CD4-positive, alpha-beta T cell (primary cell): Measurements from ENCODE around the gene VPS35. TPM values are rescaled to one million over a fixed set of nuclear protein-coding genes. Genes with fewer than 3 reads are reported as not detected.

Source experiments
- ATAC-seq: fragments of 200-7000 bp; cut with Tn5 transposase; one replicate; pipeline ENCODE4 v1.10.0; 2022; ENCODE audit warnings: mild to moderate bottlenecking; ENCODE audit not compliant: poor library complexity
- CTCF ChIA-PET: fragments of 350-600 bp; sonication (Branson Sonifier 250); formaldehyde crosslinking; loops from one replicate; lab custom pipeline; 2021; ENCODE audit warnings: antibody characterized with exemption, inconsistent platforms; lab: Charles Lee
- POLR2A ChIA-PET: fragments of 350-600 bp; sonication (Branson Sonifier 250); formaldehyde crosslinking; loops from one replicate; lab custom pipeline; 2021; ENCODE audit warnings: antibody characterized with exemption, inconsistent platforms; lab: Charles Lee
- DNase-seq, 14 experiments: peaks; one replicate each; pipeline ENCODE4 v3.0.0-alpha.2; 2013 to 2020; ENCODE audit warnings: mixed read lengths in 2 of 14
- H3K27ac ChIP-seq, 2 donors: one replicate each; pipeline versions ENCODE4 v1.5.1 to v1.7.0; 2013; ENCODE audit warnings: low read length in 2 of 2, low read depth in 1 of 2, mild to moderate bottlenecking in 1 of 2
- H3K27me3 ChIP-seq, 2 experiments: 1 replicate in 1 of 2; 2 replicates in 1 of 2; pipeline versions ENCODE4 v1.6.1 to v1.7.0; 2013; ENCODE audit warnings: low read length in 2 of 2, control low read depth in 1 of 2, mild to moderate bottlenecking in 1 of 2, moderate library complexity in 1 of 2; ENCODE audit not compliant: insufficient read depth in 2 of 2, control insufficient read depth in 1 of 2
- H3K36me3 ChIP-seq: one replicate; pipeline ENCODE4 v1.6.1; 2013; ENCODE audit warnings: low read length, control low read depth; ENCODE audit not compliant: insufficient read depth
- H3K4me1 ChIP-seq: one replicate; pipeline ENCODE4 v1.6.1; 2013; ENCODE audit warnings: low read length, control low read depth; ENCODE audit not compliant: insufficient read depth
- H3K4me3 ChIP-seq: one replicate; pipeline ENCODE4 v1.5.1; 2013; ENCODE audit warnings: mild to moderate bottlenecking, low read length, moderate library complexity
- H3K9me3 ChIP-seq, 2 experiments: 1 replicate in 1 of 2; 2 replicates in 1 of 2; pipeline versions ENCODE4 v1.6.1 to v1.7.0; 2013; ENCODE audit warnings: low read length in 2 of 2, mild to moderate bottlenecking in 2 of 2, control low read depth in 1 of 2, moderate library complexity in 1 of 2; ENCODE audit not compliant: control insufficient read depth in 1 of 2, insufficient read depth in 1 of 2
- H3K27ac Mint-ChIP-seq: one replicate; pipeline ENCODE4 v1.8.0; 2020; ENCODE audit warnings: mixed read lengths
- H3K27me3 Mint-ChIP-seq: one replicate; pipeline ENCODE4 v1.8.0; 2021; ENCODE audit warnings: mixed read lengths
- H3K36me3 Mint-ChIP-seq: one replicate; pipeline ENCODE4 v1.8.0; 2021; ENCODE audit warnings: low read depth, mixed read lengths
- H3K4me1 Mint-ChIP-seq: one replicate; pipeline ENCODE4 v1.8.0; 2021; ENCODE audit warnings: low read depth, mixed read lengths
- H3K4me3 Mint-ChIP-seq: one replicate; pipeline ENCODE4 v1.8.0; 2020; ENCODE audit warnings: mild to moderate bottlenecking, mixed read lengths
- H3K9me3 Mint-ChIP-seq: one replicate; pipeline ENCODE4 v1.8.0; 2020; ENCODE audit warnings: mixed read lengths
- intact Hi-C, 2 experiments: fragments of 100-400 bp; cut with DNase I in 1 of 2; cut with micrococcal nuclease in 1 of 2; formaldehyde crosslinking; loops; one replicate each; pipeline versions ENCODE4 v1.15.1 to v1.9.0; 2023 to 2025; cut with DNase I, micrococcal nuclease
- total RNA-seq, 174 experiments: library from RNA in 2 of 174; stranded (reverse) in 2 of 174; gene quantifications; one replicate each; pipeline ENCODE4 v1.2.3 and lab custom pipeline; 2021 to 2026
- TF ChIP-seq, protein P1 (sequence below): fragments of 200-600 bp; IDR thresholded peaks from one replicate; pipeline ENCODE4 v1.8.0; 2022; ENCODE audit warnings: antibody characterized with exemption, mild to moderate bottlenecking

Gene VPS35
- total RNA-seq, 2 experiments from 2014 or later, result 34.6 to 44.1 TPM

DNA sequence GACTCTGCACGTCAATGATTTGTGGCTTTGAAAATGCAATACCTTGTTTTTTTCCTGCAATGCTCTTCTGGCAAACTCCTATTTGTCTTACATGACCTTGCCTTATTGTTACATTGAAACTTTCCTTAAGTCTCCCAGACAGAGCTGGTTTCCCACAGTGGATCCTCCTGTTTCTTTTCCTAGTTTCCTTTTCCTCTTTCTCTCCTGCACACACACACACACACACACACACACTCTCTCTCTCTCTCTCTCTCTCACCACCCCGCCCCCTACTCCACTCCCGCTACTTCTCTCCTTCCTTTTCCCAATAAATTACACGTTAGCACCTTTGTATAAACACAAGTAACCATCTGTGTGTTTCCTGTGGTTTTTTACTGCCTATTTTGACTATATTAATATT is 2.7 kb upstream of the VPS35 start:
- no peaks in the 10 kb centered on the region for H3K9me3 Mint-ChIP-seq
- DNase-seq (no peak), ATAC-seq (no peak)
- H3K4me3 Mint-ChIP-seq, result peak overlapping the region; percentile 76
- H3K27ac Mint-ChIP-seq, result peak overlapping the region; percentile 69
- Histone ChIP-seq H3K4me3 (no peak overlapping the region), H3K9me3 (no peaks in the 10 kb centered on the region), H3K27me3 (no peaks in the 10 kb centered on the region), H3K27ac (no peak overlapping the region), H3K4me1 (peaks cover 23% of the 10 kb centered on the region), H3K36me3 (no peaks in the 10 kb centered on the region)
- ChIA-PET POLR2A (no interaction called here), CTCF (interaction anchor here (1.0 kb wide), 1 partner anchor 18 kb away, joined by 3 read pairs; no protein-coding TSS in a partner anchor)
- H3K36me3 Mint-ChIP-seq, result peaks cover 6% of the 10 kb centered on the region
- TF ChIP-seq, protein P1, sequence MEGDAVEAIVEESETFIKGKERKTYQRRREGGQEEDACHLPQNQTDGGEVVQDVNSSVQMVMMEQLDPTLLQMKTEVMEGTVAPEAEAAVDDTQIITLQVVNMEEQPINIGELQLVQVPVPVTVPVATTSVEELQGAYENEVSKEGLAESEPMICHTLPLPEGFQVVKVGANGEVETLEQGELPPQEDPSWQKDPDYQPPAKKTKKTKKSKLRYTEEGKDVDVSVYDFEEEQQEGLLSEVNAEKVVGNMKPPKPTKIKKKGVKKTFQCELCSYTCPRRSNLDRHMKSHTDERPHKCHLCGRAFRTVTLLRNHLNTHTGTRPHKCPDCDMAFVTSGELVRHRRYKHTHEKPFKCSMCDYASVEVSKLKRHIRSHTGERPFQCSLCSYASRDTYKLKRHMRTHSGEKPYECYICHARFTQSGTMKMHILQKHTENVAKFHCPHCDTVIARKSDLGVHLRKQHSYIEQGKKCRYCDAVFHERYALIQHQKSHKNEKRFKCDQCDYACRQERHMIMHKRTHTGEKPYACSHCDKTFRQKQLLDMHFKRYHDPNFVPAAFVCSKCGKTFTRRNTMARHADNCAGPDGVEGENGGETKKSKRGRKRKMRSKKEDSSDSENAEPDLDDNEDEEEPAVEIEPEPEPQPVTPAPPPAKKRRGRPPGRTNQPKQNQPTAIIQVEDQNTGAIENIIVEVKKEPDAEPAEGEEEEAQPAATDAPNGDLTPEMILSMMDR, result no peak
- intact Hi-C loops, result loop anchor here in 1 of 2 experiments (2.0 kb wide), 2 partner anchors 93 to 191 kb away; no protein-coding TSS in a partner anchor
- peaks cover 16% of the 10 kb centered on the region for H3K4me1 Mint-ChIP-seq
- no peaks in the 10 kb centered on the region for H3K27me3 Mint-ChIP-seq

DNA sequence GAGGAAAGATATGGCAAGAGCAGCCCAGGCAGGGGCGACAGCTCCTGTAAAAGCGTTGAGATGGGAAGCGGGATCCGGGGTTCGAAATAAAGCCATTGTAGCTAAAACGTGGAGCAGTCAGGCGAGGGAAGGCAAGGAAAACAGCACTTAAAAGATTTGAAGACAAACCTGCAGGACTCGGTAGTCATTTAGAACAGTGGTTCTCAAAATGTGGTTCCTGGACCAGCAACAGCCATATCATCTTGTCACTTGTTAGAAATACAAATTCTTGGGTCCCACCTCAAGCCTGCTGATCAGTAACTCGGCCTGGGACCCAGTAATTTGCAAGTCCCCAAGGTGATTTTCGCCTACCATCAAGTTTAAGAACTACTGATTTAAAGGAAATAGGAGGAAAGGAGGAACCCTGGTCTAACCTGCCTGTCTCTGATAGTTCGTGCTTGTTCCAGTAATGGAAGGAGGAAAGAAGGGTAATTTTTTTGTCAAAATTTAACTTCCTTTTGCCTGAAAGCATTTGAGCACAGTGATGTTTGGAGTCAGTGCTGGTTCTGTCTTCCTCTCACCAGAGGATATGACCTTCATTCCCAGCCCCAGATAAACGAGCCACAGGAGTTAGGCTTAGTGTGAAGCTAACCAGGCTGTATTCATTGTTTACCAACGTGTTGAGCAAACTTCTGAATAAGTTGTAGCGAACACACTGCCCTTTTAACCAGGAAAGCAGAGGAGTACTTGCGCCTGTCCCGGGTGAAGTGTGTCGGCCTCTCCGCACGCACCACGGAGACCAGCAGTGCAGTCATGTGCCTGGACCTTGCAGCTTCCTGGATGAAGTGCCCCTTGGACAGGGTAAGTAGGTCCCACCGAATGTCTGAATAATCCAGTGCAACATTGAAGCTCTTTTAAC is 1.6 kb upstream of the VPS35 start:
- Mint-ChIP-seq H3K4me1 (peaks cover 24% of the 10 kb centered on the region), H3K27me3 (no peaks in the 10 kb centered on the region), H3K27ac (peak overlapping the region; percentile 69), H3K9me3 (no peaks in the 10 kb centered on the region), H3K36me3 (peaks cover 6% of the 10 kb centered on the region), H3K4me3 (peak overlapping the region; percentile 76)
- ChIA-PET POLR2A (interaction anchor here (1.2 to 1.5 kb wide), 2 partner anchors 99 to 140 kb away, joined by 3 to 6 read pairs; partner anchors contain the start of gene C16orf87), CTCF (interaction anchor here (2.4 kb wide), 1 partner anchor 17 kb away, joined by 8 read pairs; no protein-coding TSS in a partner anchor)
- ATAC-seq, result no peak
- intact Hi-C loops, result loop anchor here in 1 of 2 experiments (2.0 kb wide), 2 partner anchors 94 to 192 kb away; no protein-coding TSS in a partner anchor
- TF ChIP-seq, protein P1, result no peak
- Histone ChIP-seq H3K4me1 (peaks cover 23% of the 10 kb centered on the region), H3K4me3 (peak overlapping the region; percentile 94), H3K27ac (peak overlapping the region; percentile 6 to 91), H3K27me3 (no peaks in the 10 kb centered on the region), H3K36me3 (no peaks in the 10 kb centered on the region), H3K9me3 (no peaks in the 10 kb centered on the region)
- no peak for DNase-seq

DNA sequence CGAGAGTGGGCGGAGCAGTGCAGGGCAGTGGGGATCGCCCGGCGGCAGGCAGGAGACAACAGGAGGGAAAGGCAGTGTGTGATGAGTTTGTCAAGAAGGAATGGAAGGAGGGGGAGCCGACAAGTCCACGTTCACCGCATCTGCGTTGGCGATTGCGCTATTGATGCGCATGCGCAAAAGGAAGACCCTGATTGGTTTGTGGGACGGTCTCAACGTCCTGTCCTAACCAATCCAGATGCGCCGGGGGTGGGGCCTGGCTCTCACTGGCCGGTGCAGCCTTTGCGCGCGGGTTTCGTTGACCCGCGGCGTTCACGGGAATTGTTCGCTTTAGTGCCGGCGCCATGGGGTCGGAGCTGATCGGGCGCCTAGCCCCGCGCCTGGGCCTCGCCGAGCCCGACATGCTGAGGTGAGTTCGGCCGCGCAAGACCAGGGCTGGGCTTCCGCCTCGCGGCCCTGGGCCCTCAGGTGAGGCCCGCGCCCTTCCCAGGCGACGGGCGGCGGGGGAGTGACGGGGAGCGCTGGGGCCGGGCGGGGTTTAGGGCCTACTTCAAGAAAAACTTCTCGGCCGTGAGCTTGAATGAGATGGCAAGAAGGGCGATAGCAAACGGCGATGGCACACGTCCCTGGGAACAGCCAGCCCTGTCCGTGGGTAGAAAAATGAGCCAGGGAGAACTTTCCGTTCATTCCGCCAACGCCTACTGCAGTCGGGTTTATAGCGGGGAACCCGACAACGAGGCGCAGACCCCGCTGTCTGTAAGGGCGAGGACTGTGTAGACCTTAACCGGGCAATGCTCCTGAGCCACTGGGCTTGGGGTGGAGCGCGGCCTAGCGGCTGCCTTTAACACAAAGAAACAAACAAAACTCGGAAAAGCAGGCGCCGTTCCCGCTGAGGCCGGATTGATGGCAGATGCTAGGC is 645 bp upstream of the VPS35 start, which contains the start of gene ORC6:
ORC6 (plus strand) TSS at position 295 of the 916 bp plus-strand sequence; CDS start at position 342, 47 bp downstream.
- no peaks in the 10 kb centered on the region for H3K27me3 ChIP-seq
- no peak within 1 kb of the TSS for H3K4me3 Mint-ChIP-seq
- no peaks in the 10 kb centered on the region for H3K27me3 Mint-ChIP-seq
- H3K27ac Mint-ChIP-seq, result no peak within 1 kb of the TSS
- TF ChIP-seq, protein P1, result no peak
- peaks cover 23% of the 10 kb centered on the region for H3K4me1 ChIP-seq
- peak within 1 kb of the TSS; percentile 94 for H3K4me3 ChIP-seq
- peaks cover 6% of the 10 kb centered on the region for H3K36me3 Mint-ChIP-seq
- POLR2A ChIA-PET, result interaction anchor here (0.6 to 1.5 kb wide), 4 partner anchors 100 to 478 kb away, joined by 3 to 6 read pairs (median 3); partner anchors contain the start of gene C16orf87
- H3K9me3 ChIP-seq, result no peaks in the 10 kb centered on the region
- peak; percentile 92 to 97 (median 96) for DNase-seq
- H3K4me1 Mint-ChIP-seq, result peaks cover 33% of the 10 kb centered on the region
- H3K9me3 Mint-ChIP-seq, result no peaks in the 10 kb centered on the region
- no peaks in the 10 kb centered on the region for H3K36me3 ChIP-seq
- H3K27ac ChIP-seq, result peak within 1 kb of the TSS; percentile 91 to 98
- CTCF ChIA-PET, result interaction anchor here (2.4 kb wide), 1 partner anchor 16 kb away, joined by 8 read pairs; no protein-coding TSS in a partner anchor
- ATAC-seq, result peak; percentile 72
- intact Hi-C loops, result loop anchor here (1.0 to 10.0 kb wide), 10 partner anchors 95 to 1557 kb away; partner anchors contain the start of genes C16orf87 (in 2 of the 2), DNAJA2 (in 2 of the 2), ABCC11 (in 1 of the 2) and ITFG1 (in 1 of the 2)
